BLaER1 treated with 17β-estradiol and CSF1 and Interleukin-3, amounts not matched to agents 10 nM and 100 nM (cell line): Measurements from ENCODE around the gene ITPK1.

Experiments used
- H3K27ac ChIP-seq, 11 experiments: shearing (Covaris generic); formaldehyde crosslinking; 2 replicates each; pipeline ENCODE4 v1.8.1; 2022
- H3K27me3 ChIP-seq, 11 experiments: shearing (Covaris generic); formaldehyde crosslinking; 2 replicates each; pipeline ENCODE4 v1.8.1; 2022
- H3K36me3 ChIP-seq, 11 experiments: shearing (Covaris generic); formaldehyde crosslinking; 2 replicates each; pipeline ENCODE4 v1.8.1; 2022
- H3K4me1 ChIP-seq, 10 experiments: shearing (Covaris generic); formaldehyde crosslinking; 2 replicates each; pipeline ENCODE4 v1.8.1; 2022
- H3K4me2 ChIP-seq, 11 experiments: shearing (Covaris generic); formaldehyde crosslinking; 2 replicates each; pipeline ENCODE4 v1.8.1; 2022
- H3K4me3 ChIP-seq, 10 experiments: shearing (Covaris generic); formaldehyde crosslinking; 2 replicates each; pipeline ENCODE4 v1.8.1; 2022
- H3K9ac ChIP-seq, 11 experiments: shearing (Covaris generic); formaldehyde crosslinking; 2 replicates each; pipeline ENCODE4 v1.8.1; 2022
- H3K9me3 ChIP-seq, 11 experiments: shearing (Covaris generic); formaldehyde crosslinking; replicated peaks in 1 of 11; 2 replicates each; pipeline ENCODE4 v1.8.1; 2022
- H4K20me1 ChIP-seq, 11 experiments: shearing (Covaris generic); formaldehyde crosslinking; 2 replicates each; pipeline ENCODE4 v1.8.1; 2022
- Cebpa-rat ChIP-seq, 11 experiments: shearing (Covaris generic); IDR thresholded peaks; 2 replicates each; pipeline ENCODE4 v1.8.1; 2022

Gene ITPK1

DNA sequence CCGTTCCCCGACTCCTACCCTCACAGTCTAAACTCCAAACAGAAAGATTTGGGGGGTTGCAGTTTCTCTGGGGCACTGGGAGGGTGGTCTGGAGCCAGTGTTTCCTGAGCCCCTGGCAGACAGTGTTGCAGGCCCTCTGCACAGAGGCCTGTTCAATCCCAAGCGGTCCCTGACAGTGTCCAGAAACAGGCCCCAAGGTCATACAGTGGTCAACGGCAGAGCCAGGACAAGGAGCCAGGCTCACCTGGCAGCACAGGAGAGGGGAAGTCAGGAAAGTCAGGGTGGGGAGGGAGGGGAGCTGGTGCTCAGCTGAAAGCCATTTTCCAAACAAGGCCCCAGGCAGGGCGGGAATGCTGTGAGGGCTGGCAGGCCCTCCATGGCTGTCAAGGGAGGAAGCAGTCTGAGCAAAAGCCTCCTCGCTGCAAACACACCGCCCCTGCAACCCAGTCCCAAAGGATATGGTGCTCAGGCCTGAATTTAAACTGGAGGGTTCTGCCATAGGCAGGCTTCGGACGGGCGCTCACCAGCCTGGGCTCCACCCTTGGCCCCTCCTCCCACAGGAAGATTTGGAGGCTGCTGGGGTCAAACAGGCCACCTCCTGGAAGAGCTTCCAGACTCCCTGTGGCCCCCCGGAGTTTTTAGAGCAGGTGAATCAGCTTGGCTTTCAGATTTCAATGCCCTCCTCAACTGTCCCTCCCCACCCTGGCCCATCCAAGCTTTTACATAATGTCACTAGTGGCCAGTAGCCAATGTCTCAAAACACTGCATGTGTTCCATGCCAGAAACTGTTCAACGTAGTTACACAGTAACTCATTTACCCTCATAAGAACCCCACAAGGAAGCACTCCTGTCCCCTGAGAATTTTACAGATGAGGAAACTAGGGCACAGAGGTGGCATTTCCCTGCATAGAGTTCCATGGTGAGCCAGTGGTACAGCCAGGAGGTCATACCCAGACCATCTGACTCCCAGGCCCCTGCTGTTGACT, 151.3 kb downstream of the ITPK1 start:
- no peaks in the 10 kb centered on the region for H3K27me3 ChIP-seq
- H3K4me1 ChIP-seq: peaks cover 6 to 15% (median 10%) of the 10 kb centered on the region in 10 experiments; a peak in 19 of 20 replicates
- H3K4me3 ChIP-seq: no peak overlapping the region
- no peak overlapping the region for H3K27ac ChIP-seq
- peaks cover 0 to 35% (median 14%) of the 10 kb centered on the region in 11 experiments; a peak in 13 of 22 replicates for H3K9me3 ChIP-seq
- H3K36me3 ChIP-seq: peaks cover 7 to 61% (median 30%) of the 10 kb centered on the region in 11 experiments; a peak in 18 of 22 replicates
- peaks cover 0 to 87% (median 20%) of the 10 kb centered on the region in 11 experiments; a peak in 16 of 22 replicates for H4K20me1 ChIP-seq
- peak overlapping the region in 9 of 11 experiments; percentile 4 to 50 (median 26); a peak in 12 of 22 replicates for H3K4me2 ChIP-seq
- H3K9ac ChIP-seq: no peak overlapping the region
- TF ChIP-seq Cebpa-rat (IDR thresholded peaks at IDR 0.05): no peak

DNA sequence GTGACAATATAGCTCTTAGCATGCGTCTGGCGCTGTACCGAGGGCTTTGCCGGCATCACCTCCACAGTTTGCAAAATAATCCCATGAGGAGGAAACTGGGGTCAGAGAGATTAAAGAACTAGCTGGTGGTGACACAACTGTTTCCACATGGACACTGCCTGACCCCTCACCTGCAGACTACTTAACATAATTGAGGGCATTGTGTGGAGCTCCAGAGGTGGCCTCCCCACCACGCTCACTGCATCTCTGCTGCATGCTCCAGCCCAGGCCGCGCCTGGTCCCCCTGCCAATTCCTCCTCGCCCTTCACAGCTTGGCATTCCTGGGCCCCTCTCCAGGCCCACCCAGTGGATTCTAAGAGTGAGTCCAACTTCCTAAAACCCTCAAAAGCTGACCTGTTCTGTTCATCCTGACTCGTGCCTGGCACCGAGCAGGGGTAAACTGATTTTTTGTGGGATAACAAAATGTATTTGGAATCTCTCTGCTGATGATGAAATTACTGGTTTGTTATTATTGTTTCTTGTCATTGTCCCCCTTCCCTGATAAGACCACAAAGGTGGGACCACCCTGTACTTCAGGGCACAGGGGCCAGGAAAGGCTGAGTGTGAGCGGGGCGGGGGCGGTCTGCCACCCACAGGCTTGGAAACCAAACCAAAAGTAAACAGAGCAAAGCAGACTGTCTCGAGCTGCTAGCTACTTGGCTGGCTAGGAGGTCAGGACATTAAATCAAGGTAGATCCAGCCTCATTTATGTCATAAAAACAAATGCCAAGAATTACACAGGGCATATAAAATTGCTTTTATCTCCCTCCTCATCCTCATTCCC, 152.2 kb downstream of the ITPK1 start:
- Histone ChIP-seq H3K36me3 (peaks cover 8 to 61% (median 38%) of the 10 kb centered on the region in 11 experiments; a peak in 18 of 22 replicates), H3K4me3 (no peak overlapping the region), H3K27me3 (no peaks in the 10 kb centered on the region), H3K9ac (no peak overlapping the region), H3K4me2 (no peak overlapping the region), H3K27ac (no peak overlapping the region), H3K9me3 (peaks cover 0 to 35% (median 14%) of the 10 kb centered on the region in 11 experiments; a peak in 13 of 22 replicates), H4K20me1 (peaks cover 0 to 87% (median 20%) of the 10 kb centered on the region in 11 experiments; a peak in 15 of 22 replicates), H3K4me1 (peaks cover 6 to 13% (median 10%) of the 10 kb centered on the region in 10 experiments; a peak in 19 of 20 replicates)
- no peak for TF ChIP-seq Cebpa-rat (IDR thresholded peaks at IDR 0.05)

DNA sequence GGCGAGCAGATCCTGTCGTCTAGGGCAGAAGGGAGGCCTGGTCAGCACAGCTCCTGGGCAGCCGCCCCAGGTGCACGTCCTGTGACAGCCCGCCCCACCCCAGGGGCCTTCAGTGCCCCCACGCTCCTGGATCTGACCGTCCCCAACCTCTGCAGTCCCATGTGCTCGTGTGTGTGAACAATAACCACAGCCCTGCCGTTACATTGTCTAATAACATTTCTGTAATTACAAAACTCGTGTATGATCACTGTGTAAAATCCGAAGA, 153.0 kb downstream of the ITPK1 start:
- H3K27me3 ChIP-seq: no peaks in the 10 kb centered on the region
- no peak overlapping the region for H3K4me3 ChIP-seq
- no peak overlapping the region for H3K27ac ChIP-seq
- H3K4me1 ChIP-seq: peaks cover 6 to 13% (median 10%) of the 10 kb centered on the region in 10 experiments; a peak in 19 of 20 replicates
- H4K20me1 ChIP-seq: peaks cover 0 to 88% (median 20%) of the 10 kb centered on the region in 11 experiments; a peak in 15 of 22 replicates
- H3K9me3 ChIP-seq: peaks cover 0 to 28% (median 12%) of the 10 kb centered on the region in 11 experiments; a peak in 13 of 22 replicates
- H3K4me2 ChIP-seq: no peak overlapping the region
- H3K9ac ChIP-seq: no peak overlapping the region
- no peak for TF ChIP-seq Cebpa-rat (IDR thresholded peaks at IDR 0.05)
- H3K36me3 ChIP-seq: peaks cover 12 to 62% (median 46%) of the 10 kb centered on the region in 11 experiments; a peak in 20 of 22 replicates

DNA sequence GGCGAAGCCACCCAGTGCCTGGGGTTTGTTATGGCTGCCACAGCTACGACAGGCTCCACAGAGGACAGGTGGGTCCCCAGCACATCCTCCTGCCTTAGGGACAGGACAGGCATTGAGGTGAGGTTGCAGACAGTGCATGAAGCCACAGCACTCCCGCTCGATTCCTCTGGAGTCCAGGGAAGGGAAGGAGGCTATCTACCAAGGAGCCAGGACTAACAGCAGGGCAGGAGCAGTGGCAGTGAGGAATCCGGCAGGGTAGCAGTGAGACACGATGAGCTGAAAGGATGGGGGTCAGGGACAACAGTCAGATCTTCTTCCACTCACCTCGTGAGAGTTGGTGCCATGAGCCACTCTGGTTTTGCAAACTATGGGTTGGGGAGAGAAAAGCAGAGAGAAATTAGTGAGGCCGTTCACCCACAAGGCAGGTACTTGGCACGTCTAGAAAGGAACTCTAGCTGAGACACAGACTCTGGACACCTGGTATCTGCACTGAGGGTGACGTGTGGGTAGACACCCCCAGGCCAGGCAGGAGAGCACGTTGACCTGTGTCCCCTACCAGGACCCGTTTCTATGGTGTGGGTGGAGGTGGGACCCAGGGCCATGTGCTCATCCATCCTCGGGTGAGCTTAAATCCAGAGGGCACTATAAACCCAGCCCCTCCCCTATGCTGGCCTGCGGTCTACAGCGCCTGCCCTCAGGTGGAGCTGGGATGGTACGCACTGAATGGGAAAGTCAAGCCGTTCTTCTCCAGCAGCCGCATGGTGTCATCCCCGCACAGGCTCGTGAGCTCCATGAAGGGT, 153.5 kb downstream of the ITPK1 start:
- no peak overlapping the region for H3K9ac ChIP-seq
- H3K4me1 ChIP-seq: peaks cover 6 to 13% (median 10%) of the 10 kb centered on the region in 10 experiments; a peak in 19 of 20 replicates
- H3K27me3 ChIP-seq: no peaks in the 10 kb centered on the region
- no peak overlapping the region for H3K27ac ChIP-seq
- H3K4me3 ChIP-seq: no peak overlapping the region
- peaks cover 0 to 88% (median 20%) of the 10 kb centered on the region in 11 experiments; a peak in 16 of 22 replicates for H4K20me1 ChIP-seq
- H3K9me3 ChIP-seq: peaks cover 0 to 22% (median 6%) of the 10 kb centered on the region in 11 experiments; a peak in 10 of 22 replicates
- TF ChIP-seq Cebpa-rat (IDR thresholded peaks at IDR 0.05): no peak
- peaks cover 16 to 63% (median 51%) of the 10 kb centered on the region in 11 experiments for H3K36me3 ChIP-seq
- H3K4me2 ChIP-seq: no peak overlapping the region

DNA sequence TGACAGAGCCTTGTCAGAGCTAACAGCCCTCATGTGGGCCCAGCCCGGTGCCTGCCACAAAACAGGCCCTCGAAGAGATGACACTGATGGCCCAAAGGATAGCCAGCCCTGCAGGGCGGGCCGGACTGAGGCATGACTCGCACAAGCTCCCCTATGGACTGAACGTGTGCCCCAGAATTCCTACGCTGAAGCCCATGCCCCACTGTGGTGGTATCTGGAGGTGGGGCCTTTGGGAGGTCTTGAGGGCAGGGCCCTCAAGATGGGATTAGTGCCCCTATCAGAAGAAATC, 154.2 kb downstream of the ITPK1 start:
- Histone ChIP-seq H3K4me3 (no peak overlapping the region), H3K36me3 (peaks cover 23 to 70% (median 58%) of the 10 kb centered on the region in 11 experiments), H3K4me1 (peaks cover 6 to 13% (median 10%) of the 10 kb centered on the region in 10 experiments; a peak in 19 of 20 replicates), H3K9me3 (peaks cover 0 to 18% (median 5%) of the 10 kb centered on the region in 11 experiments; a peak in 10 of 22 replicates), H3K9ac (no peak overlapping the region), H3K27ac (no peak overlapping the region), H3K27me3 (no peaks in the 10 kb centered on the region), H3K4me2 (no peak overlapping the region), H4K20me1 (peaks cover 0 to 93% (median 20%) of the 10 kb centered on the region in 11 experiments; a peak in 16 of 22 replicates)
- TF ChIP-seq Cebpa-rat (IDR thresholded peaks at IDR 0.05): no peak

DNA sequence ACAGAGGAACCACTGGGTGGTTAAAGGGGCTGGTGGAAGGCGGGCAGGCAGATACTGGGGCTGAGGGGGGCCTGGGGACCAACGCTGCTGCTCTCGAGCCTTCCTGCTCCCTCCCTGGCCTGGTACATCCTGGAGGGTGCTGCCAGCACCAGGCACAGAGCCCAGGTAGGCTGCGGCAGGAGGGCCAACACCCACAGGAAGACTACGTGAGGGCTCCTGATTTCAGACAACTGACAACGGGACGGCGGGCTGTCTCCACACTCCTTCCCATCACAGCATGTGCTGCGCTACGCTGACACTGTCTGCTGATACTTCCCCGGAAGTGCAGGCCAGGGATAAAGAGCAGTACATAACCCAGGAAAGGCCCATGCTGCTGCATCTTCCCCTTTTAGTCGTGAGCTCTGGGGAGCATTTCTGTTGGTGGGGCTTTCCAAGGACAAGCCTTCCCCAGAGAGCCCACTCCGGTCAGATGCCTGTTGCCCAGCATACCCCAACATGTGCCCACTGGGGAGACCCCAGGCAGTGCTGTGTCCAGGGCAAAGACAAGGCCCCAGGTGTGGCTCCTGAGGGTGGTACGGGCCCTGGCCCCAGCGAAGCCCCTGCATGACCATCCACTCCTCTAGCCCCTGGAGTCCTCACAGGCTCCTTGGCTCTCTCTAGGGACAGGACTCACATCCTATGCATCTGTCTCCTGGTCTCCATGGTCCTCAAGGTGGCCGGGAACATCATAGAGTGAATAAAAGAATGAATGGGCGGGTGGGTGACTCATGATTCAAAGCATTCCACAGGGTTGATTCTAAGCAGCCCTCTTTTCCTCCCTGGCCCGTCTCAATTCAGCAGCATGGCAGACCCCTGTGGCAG, 154.8 kb downstream of the ITPK1 start:
- Histone ChIP-seq H4K20me1 (peaks cover 0 to 94% (median 20%) of the 10 kb centered on the region in 11 experiments; a peak in 16 of 22 replicates), H3K4me3 (no peak overlapping the region), H3K4me1 (peaks cover 6 to 13% (median 10%) of the 10 kb centered on the region in 10 experiments; a peak in 19 of 20 replicates), H3K9ac (no peak overlapping the region), H3K27ac (no peak overlapping the region), H3K9me3 (peaks cover 0 to 12% (median 4%) of the 10 kb centered on the region in 11 experiments; a peak in 9 of 22 replicates), H3K36me3 (peaks cover 23 to 76% (median 64%) of the 10 kb centered on the region in 11 experiments), H3K4me2 (no peak overlapping the region), H3K27me3 (no peaks in the 10 kb centered on the region)
- TF ChIP-seq Cebpa-rat (IDR thresholded peaks at IDR 0.05): no peak
